HepG2 (cell line): ENCODE measurements around the gene MAPK8.

Experiments
- CCAR2 ChIP-seq: fragments of 200-400 bp; formaldehyde crosslinking; optimal IDR thresholded peaks from 2 replicates; pipeline ENCODE3; 2018; ENCODE audit warnings: low read depth, mild to moderate bottlenecking, low read length, moderate library complexity
- CTCF ChIP-seq: sonication (generic); formaldehyde crosslinking; IDR thresholded peaks from 2 replicates; pipeline ENCODE4 v1.5.0; 2020; ENCODE audit warnings: mild to moderate bottlenecking, missing genetic modification reagents, moderate library complexity
- EHMT2 ChIP-seq: fragments of 200-600 bp; sonication (generic); IDR thresholded peaks from 2 replicates; pipeline ENCODE4 v1.7.0; 2017; ENCODE audit warnings: antibody characterized with exemption, low read depth, low read length, borderline replicate concordance
- EP300 ChIP-seq, 3 experiments: sonication (generic) in 1 of 3; formaldehyde crosslinking in 1 of 3; IDR thresholded peaks; 2 replicates each; pipeline versions ENCODE4 v1.5.1 to v1.6.1; 2011 to 2020; ENCODE audit warnings: low read depth in 2 of 3, low read length in 2 of 3, borderline replicate concordance in 1 of 3, improper control_type of control experiment in 1 of 3, mild to moderate bottlenecking in 1 of 3, missing genetic modification reagents in 1 of 3, moderate library complexity in 1 of 3
- EZH2 ChIP-seq: conservative IDR thresholded peaks from 2 replicates; pipeline ENCODE4 v1.6.1; 2012; ENCODE audit warnings: mild to moderate bottlenecking, low read depth, low read length, moderate library complexity
- HOMEZ ChIP-seq: IDR thresholded peaks from 2 replicates; pipeline ENCODE4 v1.6.1; 2016; ENCODE audit warnings: low read depth
- JUNB ChIP-seq: sonication (generic); formaldehyde crosslinking; IDR thresholded peaks from 2 replicates; pipeline ENCODE4 v1.8.0; 2022; ENCODE audit warnings: missing genetic modification reagents, mild to moderate bottlenecking, borderline replicate concordance
- KLF13 ChIP-seq: sonication (generic); formaldehyde crosslinking; IDR thresholded peaks from 2 replicates; pipeline ENCODE4 v1.4.0; 2020; ENCODE audit warnings: mild to moderate bottlenecking, missing genetic modification reagents
- NFKB2 ChIP-seq: sonication (generic); formaldehyde crosslinking; IDR thresholded peaks from 2 replicates; pipeline ENCODE4 v1.4.0; 2020; ENCODE audit warnings: missing genetic modification reagents, borderline replicate concordance
- TAF15 ChIP-seq: fragments of 200-400 bp; formaldehyde crosslinking; IDR thresholded peaks from one replicate; pipeline ENCODE4 v1.6.1; 2018; ENCODE audit warnings: mild to moderate bottlenecking, low read depth, low read length; ENCODE audit not compliant: poor library complexity, severe bottlenecking
- ZNF232 ChIP-seq: sonication (generic); formaldehyde crosslinking; IDR thresholded peaks from 2 replicates; pipeline ENCODE4 v1.4.0; 2020; ENCODE audit warnings: missing genetic modification reagents, borderline replicate concordance
- TF ChIP-seq, protein P1 (sequence below): sonication (generic); formaldehyde crosslinking; conservative IDR thresholded peaks from 2 replicates; pipeline ENCODE4 v1.4.0; 2020; ENCODE audit warnings: missing genetic modification reagents

DNA sequence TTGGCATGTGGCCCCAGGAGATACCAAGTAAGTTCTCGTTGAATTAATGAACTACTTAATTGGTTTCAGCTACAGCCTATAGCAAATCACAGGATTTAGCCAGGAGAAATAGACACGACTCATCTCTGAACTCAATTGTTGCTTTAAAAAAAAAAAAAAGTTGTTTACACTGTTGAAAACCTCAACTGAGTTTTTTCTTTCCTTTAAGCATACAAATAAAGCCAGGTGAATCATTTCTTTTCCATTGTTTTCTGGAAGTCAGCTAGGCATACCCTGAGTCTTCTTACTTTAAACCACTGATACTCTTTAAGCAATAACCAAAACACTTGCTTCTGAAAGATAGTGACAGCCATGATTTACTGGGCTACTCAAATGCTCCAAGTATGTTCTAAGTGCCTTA, 32.7 kb upstream of the MAPK8 start:
- TF ChIP-seq HOMEZ: no peak
- TF ChIP-seq CCAR2: no peak
- no peak for TF ChIP-seq CTCF
- TF ChIP-seq EZH2: no peak
- TF ChIP-seq JUNB (CRISPR knock-in tag): no peak
- TF ChIP-seq TAF15: no peak
- TF ChIP-seq KLF13: no peak
- TF ChIP-seq, protein P1, sequence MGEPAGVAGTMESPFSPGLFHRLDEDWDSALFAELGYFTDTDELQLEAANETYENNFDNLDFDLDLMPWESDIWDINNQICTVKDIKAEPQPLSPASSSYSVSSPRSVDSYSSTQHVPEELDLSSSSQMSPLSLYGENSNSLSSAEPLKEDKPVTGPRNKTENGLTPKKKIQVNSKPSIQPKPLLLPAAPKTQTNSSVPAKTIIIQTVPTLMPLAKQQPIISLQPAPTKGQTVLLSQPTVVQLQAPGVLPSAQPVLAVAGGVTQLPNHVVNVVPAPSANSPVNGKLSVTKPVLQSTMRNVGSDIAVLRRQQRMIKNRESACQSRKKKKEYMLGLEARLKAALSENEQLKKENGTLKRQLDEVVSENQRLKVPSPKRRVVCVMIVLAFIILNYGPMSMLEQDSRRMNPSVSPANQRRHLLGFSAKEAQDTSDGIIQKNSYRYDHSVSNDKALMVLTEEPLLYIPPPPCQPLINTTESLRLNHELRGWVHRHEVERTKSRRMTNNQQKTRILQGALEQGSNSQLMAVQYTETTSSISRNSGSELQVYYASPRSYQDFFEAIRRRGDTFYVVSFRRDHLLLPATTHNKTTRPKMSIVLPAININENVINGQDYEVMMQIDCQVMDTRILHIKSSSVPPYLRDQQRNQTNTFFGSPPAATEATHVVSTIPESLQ (CRISPR knock-in tag): no peak
- no peak for TF ChIP-seq NFKB2 (CRISPR knock-in tag)
- TF ChIP-seq EHMT2: no peak
- TF ChIP-seq EP300 (IDR thresholded peaks at IDR 0.05; ENCODE audit: low read depth in 2 of 2, low read length in 2 of 2): no peak
- no peak for TF ChIP-seq EP300 (CRISPR knock-in tag; IDR thresholded peaks at IDR 0.05; ENCODE audit: borderline replicate concordance)
- TF ChIP-seq ZNF232 (CRISPR knock-in tag): no peak
